HG02885 (cell line): ENCODE results near the gene YPEL5.

Experiments
- ATAC-seq: cut with Tn5 transposase; IDR thresholded peaks from one replicate; pipeline ENCODE4 v1.9.1; 2021; ENCODE audit warnings: mild to moderate bottlenecking; ENCODE audit not compliant: unreplicated experiment, poor library complexity

The YPEL5 gene

GRCh38 chr2:30164131-30164925, 17.5 kb downstream of the YPEL5 start:
- no peak for ATAC-seq

- peak; percentile 90 for ATAC-seq
Measured at GRCh38 chr2:30165050-30165520, 18.3 kb downstream of the YPEL5 start.

- no peak for ATAC-seq
Measured at GRCh38 chr2:30165617-30166016, 18.8 kb downstream of the YPEL5 start.

GRCh38 chr2:30172627-30173026, 25.8 kb downstream of the YPEL5 start:
- no peak for ATAC-seq

GRCh38 chr2:30177440-30177839, 30.6 kb downstream of the YPEL5 start:
- no peak for ATAC-seq

- no peak for ATAC-seq
Measured at GRCh38 chr2:30177956-30178355, 31.1 kb downstream of the YPEL5 start.

- no peak for ATAC-seq
Measured at GRCh38 chr2:30178618-30179434, 32.0 kb downstream of the YPEL5 start.

- no peak for ATAC-seq
Measured at GRCh38 chr2:30179536-30179935, 32.7 kb downstream of the YPEL5 start.

- no peak for ATAC-seq
Measured at GRCh38 chr2:30180226-30180625, 33.4 kb downstream of the YPEL5 start.

GRCh38 chr2:30181176-30181575, 34.4 kb downstream of the YPEL5 start:
- ATAC-seq, result no peak

GRCh38 chr2:30184035-30184434, 37.2 kb downstream of the YPEL5 start:
- no peak for ATAC-seq

- ATAC-seq, result no peak
Measured at GRCh38 chr2:30185178-30185577, 38.4 kb downstream of the YPEL5 start.

- ATAC-seq, result no peak
Measured at GRCh38 chr2:30188292-30188691, 41.5 kb downstream of the YPEL5 start.

- no peak for ATAC-seq
Measured at GRCh38 chr2:30190637-30191036, 43.8 kb downstream of the YPEL5 start.

- no peak for ATAC-seq
Measured at GRCh38 chr2:30191107-30191506, 44.3 kb downstream of the YPEL5 start.

- no peak for ATAC-seq
Measured at GRCh38 chr2:30191819-30192271, 45.0 kb downstream of the YPEL5 start.

- no peak for ATAC-seq
Measured at GRCh38 chr2:30192314-30192713, 45.5 kb downstream of the YPEL5 start.

- ATAC-seq, result no peak
Measured at GRCh38 chr2:30193104-30193681, 46.4 kb downstream of the YPEL5 start.

GRCh38 chr2:30194421-30194820, 47.6 kb downstream of the YPEL5 start:
- no peak for ATAC-seq

GRCh38 chr2:30195016-30195415, 48.2 kb downstream of the YPEL5 start:
- ATAC-seq, result no peak
